CD4-positive, alpha-beta T cell (primary cell): ENCODE data around the gene RASGRF2. TPM values are rescaled to one million over a fixed set of nuclear protein-coding genes. Genes with fewer than 3 reads are reported as not detected.

Source experiments
- ATAC-seq: fragments of 200-7000 bp; cut with Tn5 transposase; one replicate; pipeline ENCODE4 v1.10.0; 2022; ENCODE audit warnings: mild to moderate bottlenecking; ENCODE audit not compliant: poor library complexity
- CTCF ChIA-PET: fragments of 350-600 bp; sonication (Branson Sonifier 250); formaldehyde crosslinking; loops from one replicate; lab custom pipeline; 2021; ENCODE audit warnings: antibody characterized with exemption, inconsistent platforms; lab: Charles Lee
- POLR2A ChIA-PET: fragments of 350-600 bp; sonication (Branson Sonifier 250); formaldehyde crosslinking; loops from one replicate; lab custom pipeline; 2021; ENCODE audit warnings: antibody characterized with exemption, inconsistent platforms; lab: Charles Lee
- DNase-seq, 14 experiments: peaks; one replicate each; pipeline ENCODE4 v3.0.0-alpha.2; 2013 to 2020; ENCODE audit warnings: mixed read lengths in 2 of 14
- H3K27ac ChIP-seq, 2 donors: one replicate each; pipeline versions ENCODE4 v1.5.1 to v1.7.0; 2013; ENCODE audit warnings: low read length in 2 of 2, low read depth in 1 of 2, mild to moderate bottlenecking in 1 of 2
- H3K27me3 ChIP-seq, 2 experiments: 1 replicate in 1 of 2; 2 replicates in 1 of 2; pipeline versions ENCODE4 v1.6.1 to v1.7.0; 2013; ENCODE audit warnings: low read length in 2 of 2, control low read depth in 1 of 2, mild to moderate bottlenecking in 1 of 2, moderate library complexity in 1 of 2; ENCODE audit not compliant: insufficient read depth in 2 of 2, control insufficient read depth in 1 of 2
- H3K36me3 ChIP-seq: one replicate; pipeline ENCODE4 v1.6.1; 2013; ENCODE audit warnings: low read length, control low read depth; ENCODE audit not compliant: insufficient read depth
- H3K4me1 ChIP-seq: one replicate; pipeline ENCODE4 v1.6.1; 2013; ENCODE audit warnings: low read length, control low read depth; ENCODE audit not compliant: insufficient read depth
- H3K4me3 ChIP-seq: one replicate; pipeline ENCODE4 v1.5.1; 2013; ENCODE audit warnings: mild to moderate bottlenecking, low read length, moderate library complexity
- H3K9me3 ChIP-seq, 2 experiments: 1 replicate in 1 of 2; 2 replicates in 1 of 2; pipeline versions ENCODE4 v1.6.1 to v1.7.0; 2013; ENCODE audit warnings: low read length in 2 of 2, mild to moderate bottlenecking in 2 of 2, control low read depth in 1 of 2, moderate library complexity in 1 of 2; ENCODE audit not compliant: control insufficient read depth in 1 of 2, insufficient read depth in 1 of 2
- H3K27ac Mint-ChIP-seq: one replicate; pipeline ENCODE4 v1.8.0; 2020; ENCODE audit warnings: mixed read lengths
- H3K27me3 Mint-ChIP-seq: one replicate; pipeline ENCODE4 v1.8.0; 2021; ENCODE audit warnings: mixed read lengths
- H3K36me3 Mint-ChIP-seq: one replicate; pipeline ENCODE4 v1.8.0; 2021; ENCODE audit warnings: low read depth, mixed read lengths
- H3K4me1 Mint-ChIP-seq: one replicate; pipeline ENCODE4 v1.8.0; 2021; ENCODE audit warnings: low read depth, mixed read lengths
- H3K4me3 Mint-ChIP-seq: one replicate; pipeline ENCODE4 v1.8.0; 2020; ENCODE audit warnings: mild to moderate bottlenecking, mixed read lengths
- H3K9me3 Mint-ChIP-seq: one replicate; pipeline ENCODE4 v1.8.0; 2020; ENCODE audit warnings: mixed read lengths
- intact Hi-C, 2 experiments: fragments of 100-400 bp; cut with DNase I in 1 of 2; cut with micrococcal nuclease in 1 of 2; formaldehyde crosslinking; loops; one replicate each; pipeline versions ENCODE4 v1.15.1 to v1.9.0; 2023 to 2025; cut with DNase I, micrococcal nuclease
- total RNA-seq, 174 experiments: library from RNA in 2 of 174; stranded (reverse) in 2 of 174; gene quantifications; one replicate each; pipeline ENCODE4 v1.2.3 and lab custom pipeline; 2021 to 2026
- TF ChIP-seq, protein P1 (sequence below): fragments of 200-600 bp; IDR thresholded peaks from one replicate; pipeline ENCODE4 v1.8.0; 2022; ENCODE audit warnings: antibody characterized with exemption, mild to moderate bottlenecking

RASGRF2 gene
- total RNA-seq, 2 experiments from 2014 or later: 21.9 to 24.9 TPM

DNA sequence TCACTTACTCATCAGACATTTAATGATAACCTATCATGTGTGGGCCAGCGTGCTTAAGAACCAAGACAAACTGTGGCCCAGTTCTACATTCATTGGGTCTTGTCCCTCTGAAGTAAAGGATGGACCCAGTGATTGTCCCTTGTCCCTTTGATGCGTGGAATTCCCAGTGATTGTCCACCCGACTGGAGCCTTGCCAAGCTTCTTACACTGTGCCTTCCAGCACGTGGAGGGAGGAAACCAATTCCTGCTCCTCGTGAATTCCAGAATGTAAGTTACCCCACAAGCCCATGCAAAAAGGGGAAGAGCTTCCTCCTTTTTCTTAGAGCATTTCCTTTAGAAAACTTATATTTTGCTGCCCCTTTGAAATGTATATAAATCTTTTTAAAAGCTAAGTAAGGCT is 280.8 kb downstream of the RASGRF2 start:
- no peak overlapping the region for H3K4me3 ChIP-seq
- intact Hi-C loops: no loop called here
- Mint-ChIP-seq H3K27me3 (no peaks in the 10 kb centered on the region), H3K9me3 (no peaks in the 10 kb centered on the region), H3K4me3 (no peak overlapping the region), H3K4me1 (no peaks in the 10 kb centered on the region), H3K36me3 (no peaks in the 10 kb centered on the region), H3K27ac (no peak overlapping the region)
- TF ChIP-seq, protein P1, sequence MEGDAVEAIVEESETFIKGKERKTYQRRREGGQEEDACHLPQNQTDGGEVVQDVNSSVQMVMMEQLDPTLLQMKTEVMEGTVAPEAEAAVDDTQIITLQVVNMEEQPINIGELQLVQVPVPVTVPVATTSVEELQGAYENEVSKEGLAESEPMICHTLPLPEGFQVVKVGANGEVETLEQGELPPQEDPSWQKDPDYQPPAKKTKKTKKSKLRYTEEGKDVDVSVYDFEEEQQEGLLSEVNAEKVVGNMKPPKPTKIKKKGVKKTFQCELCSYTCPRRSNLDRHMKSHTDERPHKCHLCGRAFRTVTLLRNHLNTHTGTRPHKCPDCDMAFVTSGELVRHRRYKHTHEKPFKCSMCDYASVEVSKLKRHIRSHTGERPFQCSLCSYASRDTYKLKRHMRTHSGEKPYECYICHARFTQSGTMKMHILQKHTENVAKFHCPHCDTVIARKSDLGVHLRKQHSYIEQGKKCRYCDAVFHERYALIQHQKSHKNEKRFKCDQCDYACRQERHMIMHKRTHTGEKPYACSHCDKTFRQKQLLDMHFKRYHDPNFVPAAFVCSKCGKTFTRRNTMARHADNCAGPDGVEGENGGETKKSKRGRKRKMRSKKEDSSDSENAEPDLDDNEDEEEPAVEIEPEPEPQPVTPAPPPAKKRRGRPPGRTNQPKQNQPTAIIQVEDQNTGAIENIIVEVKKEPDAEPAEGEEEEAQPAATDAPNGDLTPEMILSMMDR: no peak
- CTCF ChIA-PET: no interaction called here
- H3K27me3 ChIP-seq: no peaks in the 10 kb centered on the region
- POLR2A ChIA-PET: no interaction called here
- no peak overlapping the region for H3K27ac ChIP-seq
- H3K9me3 ChIP-seq: peaks cover 0 to 4% of the 10 kb centered on the region in 2 experiments
- H3K4me1 ChIP-seq: no peaks in the 10 kb centered on the region
- H3K36me3 ChIP-seq: peaks cover 3% of the 10 kb centered on the region
- DNase-seq (no peak), ATAC-seq (no peak)

DNA sequence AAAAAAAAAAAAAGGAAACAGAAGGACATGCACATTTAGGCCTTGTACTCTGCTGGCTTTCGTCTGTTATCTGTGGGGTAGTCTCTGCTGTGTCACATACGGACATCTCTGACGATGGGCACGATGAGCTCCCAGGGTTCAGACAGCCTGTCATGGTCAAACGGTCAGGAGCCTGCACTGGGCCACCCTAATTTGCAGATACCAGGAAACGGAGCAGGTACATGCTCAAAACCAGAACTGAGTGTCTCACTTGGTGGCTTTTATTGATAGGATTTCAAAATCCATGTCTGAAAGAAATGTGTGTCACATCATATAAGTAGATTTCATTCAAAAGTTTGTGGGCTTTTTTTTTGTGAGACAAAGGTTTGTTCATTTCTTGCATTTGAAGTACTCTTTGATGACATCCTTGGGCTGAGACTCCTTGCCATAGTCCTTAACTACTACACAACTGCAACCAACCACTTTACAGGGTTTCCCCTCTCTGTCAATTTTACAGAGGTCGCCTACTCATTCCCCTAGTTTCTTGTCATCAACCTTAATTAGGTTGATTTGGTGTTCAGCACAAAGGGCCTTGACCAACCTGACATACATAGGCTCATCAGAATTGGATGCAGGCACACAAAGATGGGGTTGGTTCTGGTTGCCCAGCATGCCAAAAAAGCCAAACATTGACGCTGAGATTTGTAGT is 281.9 kb downstream of the RASGRF2 start:
- ATAC-seq: no peak
- CTCF ChIA-PET: no interaction called here
- POLR2A ChIA-PET: interaction anchor here (1.0 kb wide), 1 partner anchor 50 kb away, joined by 4 read pairs; no protein-coding TSS in a partner anchor

DNA sequence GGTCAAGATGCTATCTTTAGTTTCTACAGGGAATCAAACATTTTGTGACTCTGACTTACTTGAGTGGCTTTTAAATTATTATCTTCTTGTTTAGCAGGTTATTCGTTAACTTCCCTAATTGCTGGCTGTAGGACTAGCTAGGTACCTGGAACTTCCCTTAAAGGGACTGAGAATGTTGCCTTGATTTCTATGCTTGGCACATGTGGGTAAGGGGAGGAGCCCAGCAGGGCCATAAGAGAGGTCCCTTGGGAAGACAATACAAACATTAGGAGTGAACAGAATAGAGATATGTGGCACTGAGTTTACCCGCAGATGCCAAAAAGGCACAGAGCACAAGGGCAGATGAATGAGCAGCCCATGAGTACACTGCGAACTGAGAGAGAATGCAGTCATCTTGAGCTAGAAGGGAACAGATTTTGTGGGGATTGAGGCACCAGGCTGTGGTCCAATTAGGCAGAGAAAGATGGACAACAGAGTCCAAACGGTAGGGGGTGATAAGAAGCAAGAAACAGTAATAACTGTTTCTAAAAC is 282.8 kb downstream of the RASGRF2 start:
- peaks cover 3% of the 10 kb centered on the region for H3K36me3 ChIP-seq
- intact Hi-C loops: no loop called here
- H3K9me3 ChIP-seq: peaks cover 0 to 3% of the 10 kb centered on the region in 2 experiments
- ChIA-PET POLR2A (no interaction called here), CTCF (no interaction called here)
- no peak overlapping the region for H3K27ac Mint-ChIP-seq
- H3K4me1 Mint-ChIP-seq: no peaks in the 10 kb centered on the region
- no peak for ATAC-seq
- no peak overlapping the region for H3K4me3 ChIP-seq
- H3K27me3 Mint-ChIP-seq: no peaks in the 10 kb centered on the region
- no peaks in the 10 kb centered on the region for H3K36me3 Mint-ChIP-seq
- H3K27me3 ChIP-seq: no peaks in the 10 kb centered on the region
- no peaks in the 10 kb centered on the region for H3K9me3 Mint-ChIP-seq
- no peaks in the 10 kb centered on the region for H3K4me1 ChIP-seq
- DNase-seq: no peak
- TF ChIP-seq, protein P1: no peak
- H3K4me3 Mint-ChIP-seq: no peak overlapping the region
- no peak overlapping the region for H3K27ac ChIP-seq

More for the DNA sequence above, 281.9 kb downstream of the RASGRF2 start:
- Histone ChIP-seq H3K27ac (no peak overlapping the region), H3K36me3 (peaks cover 3% of the 10 kb centered on the region), H3K9me3 (peaks cover 0 to 4% of the 10 kb centered on the region in 2 experiments), H3K4me3 (no peak overlapping the region), H3K4me1 (no peaks in the 10 kb centered on the region), H3K27me3 (no peaks in the 10 kb centered on the region)
- Mint-ChIP-seq H3K4me1 (no peaks in the 10 kb centered on the region), H3K9me3 (no peaks in the 10 kb centered on the region), H3K27ac (no peak overlapping the region), H3K27me3 (no peaks in the 10 kb centered on the region), H3K4me3 (no peak overlapping the region), H3K36me3 (no peaks in the 10 kb centered on the region)
- DNase-seq: no peak
- intact Hi-C loops: no loop called here
- TF ChIP-seq, protein P1: no peak
